Esophagus muscularis mucosa (tissue), 4 donors: ENCODE results near the gene EDEM3.

ENCODE experiments used
- CTCF ChIP-seq, 3 experiments: fragments of 200-600 bp in 2 of 3; fragments of 450-650 bp in 1 of 3; sonication (generic) in 2 of 3; IDR thresholded peaks; one replicate each; pipeline ENCODE4 v1.5.1; 2017 to 2019; ENCODE audit warnings: antibody characterized with exemption in 3 of 3, mild to moderate bottlenecking in 2 of 3, moderate library complexity in 1 of 3
- EP300 ChIP-seq: sonication (generic); formaldehyde crosslinking; IDR thresholded peaks from one replicate; pipeline ENCODE4 v1.6.1; 2017; ENCODE audit warnings: antibody characterized with exemption
- POLR2AphosphoS5 ChIP-seq, 2 donors: sonication (generic); formaldehyde crosslinking; IDR thresholded peaks; one replicate each; pipeline ENCODE4 v1.6.1; 2017; ENCODE audit warnings: antibody characterized with exemption in 2 of 2

- no peak for TF ChIP-seq CTCF (IDR thresholded peaks at IDR 0.05)
- no peak for TF ChIP-seq POLR2AphosphoS5 (IDR thresholded peaks at IDR 0.05)
- TF ChIP-seq EP300: no peak
Observed at GRCh38 chr1:184684285-184685074, 70.2 kb downstream of the EDEM3 start.
